Stimulated activated CD8-positive, alpha-beta memory T cell treated with anti-CD3 and anti-CD28 coated beads, Interleukin-7, amount 100 ng/mL, for 1 hour (primary cell): ENCODE results near the gene PRR16.
"Not testable (repeated sequence)": the region's sequence is repeated elsewhere in the genome, so short reads cannot be mapped to it uniquely, and the experiment has no call there.

ENCODE experiments used
- DNase-seq, 2 donors: peaks; one replicate each; pipeline ENCODE4 v3.0.0-alpha.2; 2020; ENCODE audit warnings: low read depth in 2 of 2

Gene PRR16

DNA sequence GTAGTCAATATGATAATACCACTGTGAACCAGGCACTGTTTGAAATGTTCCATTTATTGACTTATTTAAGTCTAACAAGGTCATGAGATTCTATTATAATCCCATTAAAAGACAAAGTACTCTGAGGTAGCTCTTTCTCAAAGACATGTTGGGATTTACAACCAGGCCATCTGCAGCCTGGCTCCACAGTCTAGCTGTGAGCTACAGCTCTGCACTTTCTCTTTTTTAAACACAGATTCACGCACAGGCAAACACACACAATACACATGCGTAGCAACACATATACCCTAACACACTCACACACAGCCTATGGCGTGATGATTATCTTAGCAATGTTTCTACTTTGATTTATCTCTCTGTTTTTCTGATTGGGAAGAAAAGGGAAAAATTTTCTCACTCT, 174.3 kb downstream of the PRR16 start:
- DNase-seq = no peak

DNA sequence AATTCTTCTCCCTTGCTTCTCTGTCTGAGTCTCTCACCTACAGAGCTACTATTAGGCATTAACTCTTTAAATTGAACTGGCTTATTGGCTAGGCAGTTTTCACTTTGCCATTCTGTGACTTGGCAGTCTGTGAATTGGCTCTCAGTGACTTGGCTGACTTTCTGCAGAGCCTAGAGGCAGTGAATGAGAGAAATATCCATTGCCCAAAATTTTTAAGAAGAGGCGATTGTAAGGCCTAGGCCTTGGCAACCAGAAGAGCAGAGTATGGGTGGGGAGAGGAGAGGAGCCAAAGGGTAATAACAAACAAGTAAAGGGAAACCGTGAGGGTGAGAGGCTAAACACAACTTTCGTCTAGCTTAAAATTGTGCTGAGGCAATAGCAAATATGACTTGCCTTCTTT, 176.7 kb downstream of the PRR16 start:
- no peak for DNase-seq

DNA sequence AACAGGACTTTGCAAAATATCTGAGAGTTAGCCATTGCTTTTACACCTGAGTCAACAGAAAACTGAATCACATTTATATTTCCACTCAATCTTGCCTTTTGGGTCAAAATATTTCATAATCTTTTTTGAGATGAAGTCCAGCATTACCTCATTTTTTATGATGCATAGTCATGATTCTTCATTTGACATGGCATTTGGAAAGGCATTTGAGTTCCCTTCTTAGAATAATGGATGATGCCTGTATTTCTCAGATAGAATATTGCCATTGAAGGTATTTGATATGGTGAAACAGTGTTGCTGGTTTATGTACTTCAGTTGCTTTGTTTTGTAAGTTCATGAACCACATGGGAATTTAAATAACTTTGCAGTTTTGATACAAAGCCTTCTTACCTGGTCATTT, 180.4 kb downstream of the PRR16 start:
- DNase-seq = no peak

DNA sequence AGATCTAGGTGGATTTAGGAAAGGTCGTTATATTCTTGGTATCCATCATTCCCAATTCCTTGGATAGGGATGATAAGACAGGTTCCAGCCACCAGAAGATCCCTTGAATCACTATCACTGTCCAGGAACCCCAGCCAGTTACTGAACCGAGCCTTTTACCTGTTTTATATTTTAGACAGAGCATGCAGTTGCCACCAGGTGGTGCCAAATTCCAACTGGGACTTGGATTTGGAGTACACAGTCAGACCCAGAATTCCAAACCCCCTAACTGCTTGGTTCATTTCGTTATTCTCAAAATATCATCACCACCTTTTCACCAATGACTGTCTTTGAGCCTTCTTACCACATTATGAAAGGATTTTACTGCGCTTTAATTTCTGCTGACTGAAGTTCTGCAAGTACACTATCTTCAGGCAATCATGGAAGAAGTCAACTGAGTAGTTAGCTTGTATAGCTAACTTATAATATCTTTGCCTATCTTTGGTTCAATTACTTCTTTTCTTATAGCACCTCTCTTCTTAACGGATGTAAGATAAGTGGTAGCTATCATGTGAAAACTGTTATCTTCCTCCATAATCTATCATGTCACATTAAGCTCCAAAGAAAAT, 191.8 kb downstream of the PRR16 start:
- DNase-seq = no peak

DNA sequence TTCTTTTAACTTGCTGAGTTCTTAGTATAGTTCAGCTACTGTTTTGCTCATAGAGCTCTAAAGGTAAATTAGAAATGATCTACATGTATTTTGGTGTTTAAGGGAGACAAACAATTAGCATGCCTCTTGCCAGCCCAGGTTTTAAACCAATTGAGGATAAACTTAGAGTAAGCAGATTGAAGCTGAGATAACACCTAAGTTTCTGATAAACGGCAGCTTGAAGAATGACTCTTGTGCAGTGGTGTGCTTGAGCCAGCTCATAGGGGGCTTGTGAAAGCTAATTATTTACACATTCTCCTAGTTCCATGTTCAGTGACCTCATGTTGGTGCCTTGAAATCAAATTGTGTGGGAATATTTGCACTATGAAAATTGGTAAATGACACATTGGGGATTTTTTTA, 193.0 kb downstream of the PRR16 start:
- DNase-seq = no peak

DNA sequence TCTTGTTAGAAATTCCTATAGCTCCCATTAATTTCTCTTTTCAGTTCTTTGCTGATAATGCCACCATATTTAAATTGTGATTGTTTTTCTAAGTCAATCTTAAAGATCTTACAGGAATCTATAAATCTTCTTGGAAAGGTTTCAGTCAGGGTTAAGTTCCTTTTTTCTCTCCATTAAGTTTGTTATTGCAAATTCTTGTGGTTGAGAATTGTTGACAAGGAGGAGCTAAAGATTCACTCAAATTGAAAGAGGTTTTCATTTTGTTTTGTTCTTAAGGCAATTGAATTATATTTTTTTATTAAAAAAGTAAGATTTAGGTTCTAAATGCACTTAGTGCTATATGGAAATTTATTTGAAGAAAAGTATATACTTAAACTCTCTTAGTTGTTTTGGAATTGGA, 213.4 kb downstream of the PRR16 start:
- DNase-seq = no peak

DNA sequence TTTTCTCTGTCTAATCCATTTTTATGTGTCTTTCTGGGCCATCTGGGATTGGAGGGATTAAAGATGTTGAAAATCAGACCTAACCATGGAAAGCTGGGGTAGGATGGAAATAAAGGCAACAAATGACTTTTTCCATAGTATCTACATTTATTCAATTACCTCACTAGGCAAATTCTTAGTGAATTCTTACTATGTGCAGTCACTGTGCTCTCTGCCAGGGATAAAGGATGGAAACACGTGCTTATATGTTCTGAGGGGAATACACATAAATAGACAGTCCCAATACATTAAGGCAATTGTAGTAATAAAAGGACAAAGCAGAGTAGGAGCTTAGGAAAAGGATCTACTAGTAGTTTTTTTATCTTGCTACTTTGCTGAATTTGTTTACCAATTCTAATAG, 214.2 kb downstream of the PRR16 start:
- no peak for DNase-seq

DNA sequence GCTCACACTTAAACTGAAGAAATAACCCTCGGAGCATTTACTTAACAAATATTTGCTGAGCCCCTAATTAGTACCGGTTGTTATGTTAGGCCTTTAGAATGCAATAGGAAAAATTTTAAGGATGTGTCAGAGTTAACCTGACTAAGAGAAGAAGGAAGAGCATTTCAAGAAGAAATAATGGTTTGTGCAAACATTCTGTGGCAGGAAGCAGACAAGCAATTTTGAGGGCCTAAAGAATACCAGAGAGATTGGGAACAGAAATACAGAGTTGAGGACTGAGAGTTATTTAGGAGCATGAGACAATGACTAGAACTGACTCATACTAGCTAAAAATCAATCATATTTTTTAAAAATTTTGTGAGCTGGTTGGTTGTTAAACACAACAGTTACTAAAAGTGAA, 218.8 kb downstream of the PRR16 start:
- DNase-seq = no peak

DNA sequence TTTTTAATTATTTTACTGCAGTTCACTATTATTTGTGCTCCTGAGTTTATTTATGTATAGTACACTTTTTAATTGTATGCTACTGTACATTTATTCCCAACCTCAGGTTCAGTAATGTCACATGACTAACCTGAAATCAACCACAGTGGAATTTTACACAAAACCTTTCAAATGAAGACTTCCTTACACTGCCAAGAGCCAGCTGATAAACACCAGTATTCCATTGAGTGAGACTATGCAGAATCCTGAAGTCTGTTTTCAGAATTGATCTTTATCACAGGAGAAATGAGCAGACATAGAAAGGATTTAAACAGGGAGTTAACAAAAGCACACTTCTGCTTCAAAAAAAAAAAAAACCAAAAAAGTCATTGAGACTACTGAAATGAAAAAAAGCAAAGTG, 219.5 kb downstream of the PRR16 start:
- no peak for DNase-seq

DNA sequence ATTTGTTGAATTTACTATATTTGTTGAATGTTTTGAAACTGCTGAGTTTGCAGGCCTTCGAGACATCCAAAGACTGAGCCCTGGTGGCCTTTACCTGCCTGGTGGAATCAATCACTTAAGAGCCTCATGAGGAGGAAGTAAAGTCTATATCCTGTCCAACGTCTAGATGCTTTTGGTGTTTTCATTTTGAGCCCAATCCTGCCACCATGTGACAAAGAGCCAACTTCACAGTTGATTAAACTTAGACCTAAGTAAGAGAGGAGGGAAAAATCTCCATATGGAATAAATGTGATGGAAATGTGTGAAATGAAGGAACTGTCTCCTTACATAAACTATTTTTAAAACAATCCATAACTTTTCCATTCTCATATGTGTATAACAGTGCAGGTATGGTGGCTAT, 220.1 kb downstream of the PRR16 start:
- DNase-seq = no peak

DNA sequence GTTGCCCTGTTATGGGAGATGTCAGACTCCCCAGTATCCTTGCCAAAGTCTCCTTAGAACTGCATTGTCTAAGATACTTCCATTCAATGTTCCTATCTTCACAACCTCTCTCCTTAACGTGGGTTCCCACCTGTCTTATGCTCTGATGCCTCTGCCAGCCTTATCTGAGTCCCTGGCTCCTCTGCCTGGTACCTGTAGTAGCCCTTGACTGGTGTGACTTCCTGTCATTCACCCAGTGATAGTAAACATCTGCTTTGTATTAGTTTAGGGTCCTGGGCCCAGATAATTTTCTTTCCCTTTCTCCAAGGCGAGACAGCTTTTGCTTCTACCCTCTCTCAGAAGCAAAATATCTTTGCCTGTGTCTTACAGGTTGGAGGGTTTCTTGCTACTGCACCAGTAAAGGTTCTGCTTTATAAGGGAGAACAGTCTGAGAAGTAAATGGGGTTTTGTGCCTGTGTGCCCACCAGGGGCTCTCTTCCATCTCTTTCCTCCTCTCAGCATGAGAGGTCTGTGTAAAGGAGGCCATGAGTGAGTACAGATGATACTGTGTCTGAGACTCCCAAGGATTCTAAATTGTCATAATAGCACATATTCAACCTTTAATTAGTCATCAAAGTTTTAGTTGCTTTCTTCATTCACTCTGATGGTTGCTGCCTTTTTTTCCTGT, 220.8 kb downstream of the PRR16 start:
- no peak for DNase-seq

DNA sequence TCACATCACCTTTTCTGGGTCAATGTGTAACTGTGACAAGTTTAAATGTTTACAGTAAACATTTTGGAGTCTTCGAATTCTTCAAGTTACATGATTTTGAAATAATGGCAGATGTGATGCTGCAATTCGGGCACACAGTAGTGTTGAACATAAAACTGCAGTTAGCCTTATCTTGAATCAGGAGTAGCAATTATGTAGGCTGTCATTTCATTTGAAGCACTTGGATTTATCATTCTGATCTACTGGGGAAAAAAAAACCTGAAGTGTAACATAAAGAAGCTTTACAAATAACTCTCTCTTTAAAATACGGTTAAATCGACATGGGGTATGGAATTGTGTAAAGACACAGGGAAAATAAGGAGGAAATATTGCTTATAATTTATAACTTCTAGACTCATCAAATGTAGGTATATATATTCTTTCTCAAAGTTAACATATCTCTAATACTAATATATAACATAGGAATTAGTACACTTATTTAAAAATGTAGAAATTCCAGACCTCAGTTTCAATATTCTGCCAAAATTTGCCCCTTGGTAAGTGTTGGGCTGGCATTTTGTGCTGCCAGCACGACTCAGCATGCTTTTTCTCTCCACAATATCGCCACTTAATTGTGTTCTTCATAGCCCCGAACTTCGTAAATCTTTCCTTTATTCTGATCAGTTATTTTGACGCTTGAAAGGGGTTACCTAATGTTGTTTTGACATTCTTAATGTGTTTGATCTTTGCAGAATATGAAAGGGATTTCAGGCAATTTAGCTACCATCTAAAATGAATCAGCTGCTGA, 226.7 kb downstream of the PRR16 start:
- DNase-seq = no peak

DNA sequence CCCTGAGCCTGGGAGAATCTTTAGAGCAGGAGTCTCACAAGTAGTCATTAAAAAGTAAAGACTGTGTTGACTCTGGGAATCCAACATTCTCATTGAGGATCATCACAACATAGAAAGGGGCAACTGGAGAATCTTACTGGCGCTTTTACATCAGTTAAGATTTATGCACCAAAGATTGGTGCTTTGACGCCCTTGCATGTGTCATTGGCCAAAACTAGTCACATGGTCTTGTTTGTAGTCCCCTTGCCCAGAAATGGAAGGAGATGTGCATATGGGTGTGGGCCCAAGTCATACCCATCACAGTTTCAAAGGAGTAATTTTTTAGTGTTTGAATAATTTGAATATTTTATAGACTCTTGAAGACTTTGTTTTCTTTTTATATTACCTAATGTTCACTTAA, 228.2 kb downstream of the PRR16 start:
- DNase-seq = no peak

DNA sequence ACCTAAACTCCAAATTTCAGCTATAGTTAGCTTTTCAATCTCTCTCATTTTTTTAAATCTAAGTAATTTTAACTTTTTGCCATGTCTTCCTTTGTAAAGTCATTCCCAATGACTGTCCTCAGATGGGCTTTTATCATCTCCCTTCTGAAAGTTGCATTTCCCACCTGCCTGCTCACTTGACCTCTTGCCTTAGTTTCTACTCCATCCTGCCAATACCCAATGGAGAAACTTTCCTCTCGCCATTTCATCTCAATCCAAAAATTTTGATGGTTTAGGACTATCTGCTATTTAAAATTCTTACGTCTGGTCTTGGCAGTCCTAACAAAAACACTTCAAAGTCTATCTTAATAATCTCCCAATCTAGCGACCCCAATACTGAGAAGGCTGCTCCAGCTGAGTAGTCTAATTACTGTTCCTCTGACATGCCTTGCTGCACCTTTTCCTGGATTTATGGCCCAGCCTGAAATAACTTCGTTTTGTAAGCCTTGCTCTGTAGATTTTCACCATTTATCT, 231.3 kb downstream of the PRR16 start:
- no peak for DNase-seq

DNA sequence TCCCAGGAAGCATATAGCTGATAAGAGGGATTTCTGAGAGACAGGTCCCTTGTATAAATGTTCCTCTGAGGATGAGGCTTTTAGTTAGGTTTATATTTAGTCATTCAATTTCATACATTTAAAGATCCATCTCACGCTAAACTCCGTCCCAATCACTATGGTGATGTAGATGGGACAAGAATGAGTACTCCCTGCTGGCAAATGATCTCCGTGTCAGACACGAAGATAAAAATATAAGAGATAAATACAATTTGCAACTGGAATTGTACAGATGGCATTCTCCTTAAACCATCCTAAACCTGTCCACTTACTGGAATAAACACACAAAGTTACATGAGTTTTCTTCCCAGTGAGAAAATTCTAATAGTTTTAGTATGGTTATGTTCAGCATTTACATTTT, 233.0 kb downstream of the PRR16 start:
- DNase-seq = no peak

DNA sequence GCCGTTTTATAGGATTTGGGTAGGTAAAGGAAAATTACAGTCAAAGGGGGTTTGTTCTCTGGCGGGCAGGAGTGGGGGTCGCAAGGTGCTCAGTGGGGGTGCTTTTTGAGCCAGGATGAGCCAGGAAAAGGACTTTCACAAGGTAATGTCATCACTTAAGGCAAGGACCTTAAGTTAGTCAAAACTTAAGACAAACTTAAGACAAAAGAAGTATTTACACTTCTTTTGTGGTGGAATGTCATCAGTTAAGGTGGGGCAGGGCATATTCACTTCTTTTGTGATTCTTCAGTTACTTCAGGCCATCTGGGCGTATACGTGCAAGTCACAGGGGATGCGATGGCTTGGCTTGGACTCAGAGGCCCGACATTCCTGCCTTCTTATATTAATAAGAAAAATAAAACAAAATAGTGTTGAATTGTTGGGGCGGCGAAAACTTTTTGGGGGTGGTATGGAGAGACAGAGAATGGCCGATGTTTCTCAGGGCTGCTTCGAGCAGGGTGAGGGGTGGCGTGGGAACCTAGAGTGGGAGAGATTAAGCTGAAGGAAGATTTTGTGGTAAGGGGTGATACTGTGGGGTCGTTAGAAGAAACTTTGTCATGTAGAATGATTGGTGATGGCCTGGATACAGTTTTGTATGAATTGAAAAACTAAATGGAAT, 233.7 kb downstream of the PRR16 start:
- DNase-seq = not testable (repeated sequence)

DNA sequence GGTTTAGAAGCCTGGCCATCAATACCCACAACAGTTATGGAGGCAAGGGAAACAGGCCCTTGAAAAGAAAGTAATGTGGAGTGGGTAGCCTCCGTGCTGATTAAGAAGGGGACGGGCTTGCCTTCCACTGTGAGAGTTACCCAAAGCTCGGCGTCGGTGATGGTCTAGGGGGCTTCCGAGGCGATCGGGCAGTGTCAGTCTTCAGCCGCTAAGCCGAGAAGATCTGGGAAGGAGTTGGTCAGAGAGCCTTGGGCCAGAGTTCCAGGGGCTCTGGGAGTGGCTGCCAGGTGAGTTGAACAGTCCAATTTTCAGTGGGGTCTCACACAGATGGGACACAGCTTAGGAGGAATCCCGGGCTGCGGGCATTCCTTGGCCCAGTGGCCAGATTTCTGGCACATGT, 236.6 kb downstream of the PRR16 start:
- DNase-seq = not testable (repeated sequence)

DNA sequence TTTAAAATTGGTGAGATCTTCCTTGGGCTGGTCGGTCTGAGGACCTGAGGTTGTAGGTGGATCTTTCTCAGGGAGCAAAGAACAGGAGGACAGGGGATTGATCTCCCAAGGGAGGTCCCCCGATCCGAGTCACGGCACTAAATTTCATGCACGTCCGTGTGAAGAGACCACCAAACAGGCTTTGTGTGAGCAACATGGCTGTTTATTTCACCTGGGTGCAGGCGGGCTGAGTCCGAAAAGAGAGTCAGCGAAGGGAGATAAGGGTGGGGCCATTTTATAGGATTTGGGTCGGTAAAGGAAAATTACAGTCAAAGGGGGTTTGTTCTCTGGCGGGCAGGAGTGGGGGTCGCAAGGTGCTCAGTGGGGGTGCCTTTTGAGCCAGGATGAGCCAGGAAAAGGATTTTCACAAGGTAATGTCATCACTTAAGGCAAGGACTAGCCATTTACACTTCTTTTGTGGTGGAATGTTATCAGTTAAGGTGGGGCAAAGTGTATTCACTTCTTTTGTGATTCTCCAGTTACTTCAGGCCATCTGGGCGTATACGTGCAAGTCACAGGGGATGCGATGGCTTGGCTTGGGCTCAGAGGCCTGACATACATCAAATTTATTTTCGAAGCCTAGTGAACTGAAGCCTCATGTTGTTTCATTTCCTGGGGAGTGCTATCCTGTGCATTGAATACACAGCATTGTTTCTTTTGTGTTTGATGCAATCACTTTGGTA, 238.9 kb downstream of the PRR16 start:
- not testable (repeated sequence) for DNase-seq

DNA sequence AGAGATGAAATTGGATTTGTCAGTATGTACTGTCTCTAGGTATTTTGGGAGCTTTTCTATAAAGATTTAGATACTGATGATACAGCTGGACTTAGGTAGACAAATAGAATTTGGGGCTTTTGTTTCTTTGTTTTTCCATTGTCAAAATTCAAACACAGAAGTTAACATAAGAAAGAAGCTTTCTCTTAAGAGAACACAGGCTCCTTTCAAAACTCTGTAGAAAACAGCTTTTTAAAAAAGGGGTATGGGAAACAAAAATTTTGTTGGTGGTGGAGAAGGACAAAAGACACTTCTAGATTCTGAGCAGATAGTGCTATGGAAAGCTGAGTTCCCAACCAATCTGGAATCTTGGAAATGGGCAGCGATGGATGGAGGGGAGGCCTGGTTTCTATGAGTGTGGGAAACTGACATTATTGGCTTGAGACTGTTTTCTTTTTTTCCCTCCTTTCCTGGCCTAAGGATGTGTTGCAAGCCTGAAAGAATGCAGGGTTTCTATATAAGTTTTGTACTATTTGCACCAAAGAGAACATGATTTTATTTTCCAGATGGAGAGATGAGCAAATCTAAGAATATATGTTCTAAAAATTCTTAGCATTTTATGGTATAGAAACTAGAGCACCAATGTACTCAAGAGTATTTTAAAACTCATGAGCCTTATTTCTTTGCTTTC, 240.0 kb downstream of the PRR16 start:
- DNase-seq = no peak

DNA sequence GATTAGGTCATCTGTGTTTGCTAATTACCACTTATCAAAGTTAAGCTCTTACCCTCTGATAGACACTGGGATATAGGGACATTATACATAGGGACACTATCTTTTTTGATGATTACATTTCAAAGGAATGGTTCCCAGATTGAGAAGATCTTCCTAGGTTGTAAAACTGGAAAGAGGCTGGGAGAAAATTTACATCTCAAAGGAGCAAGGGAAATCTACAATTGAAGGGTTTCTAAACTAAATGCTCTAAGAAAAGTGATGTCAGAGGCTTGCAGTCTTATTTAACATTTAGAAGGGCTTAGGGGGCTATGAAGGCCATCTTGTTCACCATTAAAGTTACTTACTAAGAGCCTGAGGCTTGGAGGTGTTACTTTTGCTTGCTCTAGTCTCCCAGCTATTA, 242.8 kb downstream of the PRR16 start:
- DNase-seq = no peak

DNA sequence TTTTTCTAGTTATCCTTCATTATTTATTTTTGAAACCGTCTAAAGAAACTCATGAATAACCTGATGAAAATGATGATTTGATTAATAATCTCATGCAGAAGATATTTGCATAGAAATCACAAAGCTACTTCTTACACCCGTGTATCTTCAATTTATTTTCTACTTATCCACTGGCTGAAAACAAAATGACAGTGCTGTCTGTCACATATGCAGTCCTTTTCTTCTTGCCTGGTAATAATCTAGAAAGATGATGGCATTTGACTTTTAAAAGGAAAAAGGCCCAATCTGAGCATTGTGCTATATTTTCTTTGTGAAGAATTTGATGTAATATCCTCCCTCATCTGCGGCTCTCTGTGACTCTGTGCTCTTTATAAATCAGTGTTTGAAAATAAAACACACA, 253.3 kb downstream of the PRR16 start:
- DNase-seq = no peak
